HCT116 (cell line): ENCODE measurements around the gene NHERF2. TPM values are rescaled to one million over a fixed set of nuclear protein-coding genes. Genes with fewer than 3 reads are reported as not detected.

Experiments
- ATAC-seq: fragments of 200-7000 bp; cut with Tn5 transposase; 2 replicates; pipeline ENCODE4 v1.9.1; 2020; ENCODE audit warnings: mild to moderate bottlenecking, moderate library complexity
- BruUV-seq: library from RNA; stranded (reverse); fragments of 400-500 nt; replicated peaks from 2 replicates; lab custom pipeline; 2021; lab: Mats Ljungman, UMichigan
- CTCF ChIA-PET: fragments of 300-600 bp; sonication (Branson Sonifier 250); formaldehyde crosslinking; loops from one replicate; lab custom pipeline; 2021; ENCODE audit warnings: antibody characterized with exemption; lab: Charles Lee
- POLR2A ChIA-PET: fragments of 300-600, 350-600 bp; sonication (Branson Sonifier 250); formaldehyde crosslinking; loops from one replicate; lab custom pipeline; 2021; ENCODE audit warnings: antibody characterized with exemption; lab: Charles Lee
- RAD21 ChIA-PET, 2 experiments: fragments of 300-600 bp; sonication (Branson Sonifier 250); formaldehyde crosslinking; loops; one replicate each; lab custom pipeline; 2023; ENCODE audit warnings: low total read pairs in 2 of 2; ENCODE audit not compliant: uncharacterized antibody in 2 of 2, unreplicated experiment in 2 of 2, low non-redundant PET in 1 of 2; lab: Charles Lee
- DNase-seq: peaks from one replicate; pipeline ENCODE4 v3.0.0-alpha.2; 2010; ENCODE audit warnings: low read depth, low spot score
- H2AFZ ChIP-seq: fragments of 200-600 bp; shearing (Covaris generic), sonication (generic); 2 replicates; pipeline ENCODE4 v1.6.1; 2017; ENCODE audit warnings: low read depth, mixed run types, mixed read lengths, antibody characterized with exemption, low read length; ENCODE audit not compliant: poor library complexity, severe bottlenecking
- H3K27ac ChIP-seq: 2 replicates; pipeline ENCODE4 v1.5.1; 2012; ENCODE audit warnings: low read depth, low read length
- H3K27me3 ChIP-seq: fragments of 200-600 bp; sonication (generic); 2 replicates; pipeline ENCODE4 v1.6.1; 2016; ENCODE audit warnings: mixed run types, low read length, mixed read lengths; ENCODE audit not compliant: insufficient read depth
- H3K36me3 ChIP-seq, 2 experiments: fragments of 200-500 bp in 1 of 2; fragments of 200-600 bp in 1 of 2; sonication (Bioruptor generic) in 1 of 2; sonication (generic) in 1 of 2; 2 replicates each; pipeline versions ENCODE4 v1.5.1 to v1.6.1; 2014 to 2016; ENCODE audit warnings: low read length in 2 of 2, inconsistent platforms in 1 of 2, mixed read lengths in 1 of 2, mixed run types in 1 of 2; ENCODE audit not compliant: insufficient read depth in 2 of 2, control insufficient read depth in 1 of 2
- H3K4me1 ChIP-seq, 2 experiments: fragments of 200-600 bp in 1 of 2; sonication (generic) in 1 of 2; 2 replicates each; pipeline versions ENCODE4 v1.5.1 to v1.6.1; 2012 to 2017; ENCODE audit warnings: low read length in 2 of 2, inconsistent platforms in 1 of 2, mild to moderate bottlenecking in 1 of 2, mixed read lengths in 1 of 2, mixed run types in 1 of 2, moderate library complexity in 1 of 2; ENCODE audit not compliant: insufficient read depth in 2 of 2, control insufficient read depth in 1 of 2
- H3K4me2 ChIP-seq: fragments of 200-600 bp; sonication (generic); 2 replicates; pipeline ENCODE4 v1.6.1; 2017; ENCODE audit warnings: mixed run types, low read length, mixed read lengths
- H3K4me3 ChIP-seq, 2 experiments: fragments of 200-600 bp in 1 of 2; sonication (generic) in 1 of 2; replicated peaks in 1 of 2; 2 replicates each; pipeline ENCODE4 v1.5.1; 2011 to 2016; ENCODE audit warnings: low read length in 2 of 2, control low read depth in 1 of 2, low read depth in 1 of 2, mild to moderate bottlenecking in 1 of 2, mixed read lengths in 1 of 2, mixed run types in 1 of 2
- H3K79me2 ChIP-seq: fragments of 200-600 bp; sonication (generic); 2 replicates; pipeline ENCODE4 v1.6.1; 2017; ENCODE audit warnings: mild to moderate bottlenecking, mixed run types, low read length, moderate library complexity, mixed read lengths; ENCODE audit not compliant: insufficient read depth
- H3K9ac ChIP-seq: fragments of 200-600 bp; sonication (generic); 2 replicates; pipeline ENCODE4 v1.6.1; 2016; ENCODE audit warnings: low read length, mixed read lengths
- H3K9me2 ChIP-seq: fragments of 200-600 bp; sonication (generic), shearing (Covaris generic); 2 replicates; pipeline ENCODE4 v1.6.1; 2017; ENCODE audit warnings: mixed run types, mild to moderate bottlenecking, moderate library complexity; ENCODE audit not compliant: insufficient read depth
- H3K9me3 ChIP-seq, 2 experiments: fragments of 200-500 bp in 1 of 2; fragments of 200-600 bp in 1 of 2; sonication (Bioruptor generic) in 1 of 2; sonication (generic) in 1 of 2; 2 replicates each; pipeline ENCODE4 v1.6.1; 2014 to 2017; ENCODE audit warnings: low read length in 2 of 2, mixed read lengths in 2 of 2, inconsistent platforms in 1 of 2, low read depth in 1 of 2, mild to moderate bottlenecking in 1 of 2, mixed run types in 1 of 2, moderate library complexity in 1 of 2; ENCODE audit not compliant: control insufficient read depth in 1 of 2, insufficient read depth in 1 of 2
- H4K20me1 ChIP-seq: fragments of 200-600 bp; sonication (generic), shearing (Covaris generic); 2 replicates; pipeline ENCODE4 v1.6.1; 2017; ENCODE audit warnings: mixed run types, mild to moderate bottlenecking, moderate library complexity; ENCODE audit not compliant: insufficient read depth
- CEBPB ChIP-seq: IDR thresholded peaks from 2 replicates; pipeline ENCODE4 v1.6.1; 2012; ENCODE audit warnings: low read depth
- ELF1 ChIP-seq: IDR thresholded peaks from 2 replicates; pipeline ENCODE4 v1.6.1; 2012; ENCODE audit warnings: low read depth, borderline replicate concordance
- FOSL1 ChIP-seq: IDR thresholded peaks from 2 replicates; pipeline ENCODE4 v1.6.1; 2012; ENCODE audit warnings: low read depth
- POLR2A ChIP-seq: IDR thresholded peaks from 2 replicates; pipeline ENCODE4 v1.7.0; 2011; ENCODE audit warnings: borderline replicate concordance; ENCODE audit not compliant: insufficient read depth, insufficient read length; ENCODE audit errors: extremely low read depth
- POLR2AphosphoS5 ChIP-seq: IDR thresholded peaks from 2 replicates; pipeline ENCODE4 v1.6.1; 2011; ENCODE audit warnings: mild to moderate bottlenecking, low read depth, low read length, moderate library complexity
- RAD21 ChIP-seq: IDR thresholded peaks from 2 replicates; pipeline ENCODE4 v1.6.1; 2012; ENCODE audit warnings: low read depth, mild to moderate bottlenecking
- SIN3A ChIP-seq: IDR thresholded peaks from 2 replicates; pipeline ENCODE4 v1.6.1; 2012; ENCODE audit warnings: low read depth
- SRF ChIP-seq: IDR thresholded peaks from 2 replicates; pipeline ENCODE4 v1.6.1; 2012; ENCODE audit warnings: low read depth
- YY1 ChIP-seq: IDR thresholded peaks from 2 replicates; pipeline ENCODE4 v1.6.1; 2011; ENCODE audit warnings: low read length, low read depth, moderate library complexity, mild to moderate bottlenecking; ENCODE audit not compliant: insufficient replicate concordance; ENCODE audit errors: extremely low read depth
- ZFX ChIP-seq: fragments of 450-650 bp; IDR thresholded peaks from 2 replicates; pipeline ENCODE4 v1.6.1; 2017
- ZNF274 ChIP-seq: fragments of 200-500 bp; sonication (Bioruptor generic); IDR thresholded peaks from 2 replicates; pipeline ENCODE4 v1.6.1; 2014; ENCODE audit warnings: mild to moderate bottlenecking, low read depth, low read length, inconsistent platforms
- intact Hi-C: fragments of 100-400 bp; cut with micrococcal nuclease; formaldehyde crosslinking; loops from 2 replicates; pipeline ENCODE4 v1.10.0; 2022
- total RNA-seq: library from RNA; stranded (reverse); gene quantifications from one replicate; pipeline ENCODE4 v1.2.1, GENCODE V29; 2021; ENCODE audit not compliant: unreplicated experiment
- TF ChIP-seq, protein P1 (sequence below): IDR thresholded peaks from 2 replicates; pipeline ENCODE4 v1.6.1; 2011; ENCODE audit warnings: mild to moderate bottlenecking, low read length, moderate library complexity; ENCODE audit not compliant: insufficient replicate concordance; ENCODE audit errors: extremely low read depth
- TF ChIP-seq, protein P2 (sequence below), 3 experiments: fragments of 200-600 bp in 1 of 3; sonication (generic) in 1 of 3; IDR thresholded peaks in 2 of 3; conservative IDR thresholded peaks in 1 of 3; 2 replicates each; pipeline ENCODE4 v1.5.1; 2012 to 2017; ENCODE audit warnings: low read depth in 2 of 3, low read length in 2 of 3, antibody characterized with exemption in 1 of 3, borderline replicate concordance in 1 of 3, control low read depth in 1 of 3, mild to moderate bottlenecking in 1 of 3, mixed read lengths in 1 of 3, mixed run types in 1 of 3, moderate library complexity in 1 of 3; ENCODE audit not compliant: insufficient read depth in 1 of 3

NHERF2 gene
- total RNA-seq, 1 experiment from 2014 or later, result 58.4 TPM

DNA sequence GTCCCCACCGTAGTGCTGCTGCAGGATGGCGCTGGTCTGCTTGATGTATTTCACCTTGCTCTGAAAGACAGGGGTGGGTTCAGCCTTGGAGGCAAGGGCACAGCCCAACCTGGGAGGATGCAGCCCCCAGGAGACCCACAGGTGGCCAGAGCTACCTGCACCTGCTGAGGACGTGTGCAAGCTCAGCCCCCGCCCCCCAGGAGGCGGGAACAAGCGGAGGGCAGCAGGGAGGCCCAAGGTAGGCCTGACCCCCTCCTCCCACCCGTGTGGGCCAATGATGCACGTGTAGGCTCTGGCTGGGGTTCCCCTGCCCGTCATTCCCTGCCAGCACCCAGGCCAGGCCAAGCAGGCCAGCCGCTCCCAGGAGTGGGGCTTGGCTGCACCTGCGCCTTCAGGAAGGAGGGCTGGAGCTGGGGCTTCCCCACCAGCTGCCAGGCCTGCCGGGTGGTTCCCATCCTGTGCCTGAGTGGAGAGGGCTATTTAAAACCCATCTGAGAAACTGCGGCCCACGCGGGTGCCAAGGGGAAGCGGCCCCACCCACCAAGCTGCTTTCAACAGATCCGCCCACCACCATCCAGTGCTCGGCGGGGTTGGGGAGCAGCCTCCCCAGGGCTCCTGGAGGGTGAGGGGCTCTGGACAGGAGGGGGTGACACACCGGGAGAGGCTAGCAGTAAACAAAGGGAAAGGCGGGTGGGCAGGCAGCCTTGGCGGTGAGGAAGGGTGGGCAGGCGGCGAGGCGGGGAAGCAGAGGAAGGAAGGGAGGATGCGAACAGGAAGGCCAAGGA lies 17.2 kb downstream of the NHERF2 start (continued):
- no peak for TF ChIP-seq YY1
- TF ChIP-seq SRF, result no peak
- TF ChIP-seq, protein P1, sequence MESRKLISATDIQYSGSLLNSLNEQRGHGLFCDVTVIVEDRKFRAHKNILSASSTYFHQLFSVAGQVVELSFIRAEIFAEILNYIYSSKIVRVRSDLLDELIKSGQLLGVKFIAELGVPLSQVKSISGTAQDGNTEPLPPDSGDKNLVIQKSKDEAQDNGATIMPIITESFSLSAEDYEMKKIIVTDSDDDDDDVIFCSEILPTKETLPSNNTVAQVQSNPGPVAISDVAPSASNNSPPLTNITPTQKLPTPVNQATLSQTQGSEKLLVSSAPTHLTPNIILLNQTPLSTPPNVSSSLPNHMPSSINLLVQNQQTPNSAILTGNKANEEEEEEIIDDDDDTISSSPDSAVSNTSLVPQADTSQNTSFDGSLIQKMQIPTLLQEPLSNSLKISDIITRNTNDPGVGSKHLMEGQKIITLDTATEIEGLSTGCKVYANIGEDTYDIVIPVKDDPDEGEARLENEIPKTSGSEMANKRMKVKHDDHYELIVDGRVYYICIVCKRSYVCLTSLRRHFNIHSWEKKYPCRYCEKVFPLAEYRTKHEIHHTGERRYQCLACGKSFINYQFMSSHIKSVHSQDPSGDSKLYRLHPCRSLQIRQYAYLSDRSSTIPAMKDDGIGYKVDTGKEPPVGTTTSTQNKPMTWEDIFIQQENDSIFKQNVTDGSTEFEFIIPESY, result no peak
- TF ChIP-seq ZNF274, result no peak
- no peak for TF ChIP-seq SIN3A
- no peak for TF ChIP-seq POLR2AphosphoS5
- TF ChIP-seq ZFX, result no peak
- TF ChIP-seq RAD21, result no peak

DNA sequence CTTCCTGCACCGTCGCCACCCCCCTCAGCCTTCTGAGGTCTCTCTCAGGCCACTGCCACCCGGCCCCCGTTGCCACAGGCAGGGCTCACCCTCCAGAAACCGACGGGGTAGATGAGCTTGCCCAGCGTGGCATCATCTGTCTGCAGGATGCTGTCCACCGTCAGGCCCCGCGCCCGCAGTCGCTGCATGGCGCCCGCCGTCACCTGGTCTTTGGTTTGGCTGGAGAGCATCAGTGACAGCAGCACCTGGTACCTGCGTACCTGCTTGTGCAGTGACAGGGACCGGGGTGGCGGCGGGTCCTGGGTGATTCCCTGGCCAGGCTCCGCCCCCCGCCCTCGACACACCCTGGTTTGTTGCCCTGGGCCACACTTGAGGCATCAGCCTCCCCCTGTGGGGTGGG lies 17.8 kb downstream of the NHERF2 start:
- BruUV-seq, result no TSS peak
- no peaks in the 10 kb centered on the region for H3K9me2 ChIP-seq
- H3K27ac ChIP-seq, result no peak overlapping the region
- no peak overlapping the region for H3K9ac ChIP-seq
- H3K4me3 ChIP-seq, result no peak overlapping the region
- ATAC-seq (no peak), DNase-seq (no peak)
- ChIA-PET POLR2A (no interaction called here), CTCF (interaction anchor here (0.9 kb wide), 1 partner anchor 96 kb away, joined by 4 read pairs; no protein-coding TSS in a partner anchor), RAD21 (no interaction called here)
- intact Hi-C loops, result no loop called here
- H2AFZ ChIP-seq, result no peak overlapping the region
- no peaks in the 10 kb centered on the region for H3K36me3 ChIP-seq
- peaks cover 11% of the 10 kb centered on the region; the same call in 1 of the 2 replicates for H3K79me2 ChIP-seq
- no peak overlapping the region for H3K4me2 ChIP-seq
- H3K27me3 ChIP-seq, result no peaks in the 10 kb centered on the region
- no peak for TF ChIP-seq FOSL1
- TF ChIP-seq CEBPB, result no peak
- TF ChIP-seq, protein P2, sequence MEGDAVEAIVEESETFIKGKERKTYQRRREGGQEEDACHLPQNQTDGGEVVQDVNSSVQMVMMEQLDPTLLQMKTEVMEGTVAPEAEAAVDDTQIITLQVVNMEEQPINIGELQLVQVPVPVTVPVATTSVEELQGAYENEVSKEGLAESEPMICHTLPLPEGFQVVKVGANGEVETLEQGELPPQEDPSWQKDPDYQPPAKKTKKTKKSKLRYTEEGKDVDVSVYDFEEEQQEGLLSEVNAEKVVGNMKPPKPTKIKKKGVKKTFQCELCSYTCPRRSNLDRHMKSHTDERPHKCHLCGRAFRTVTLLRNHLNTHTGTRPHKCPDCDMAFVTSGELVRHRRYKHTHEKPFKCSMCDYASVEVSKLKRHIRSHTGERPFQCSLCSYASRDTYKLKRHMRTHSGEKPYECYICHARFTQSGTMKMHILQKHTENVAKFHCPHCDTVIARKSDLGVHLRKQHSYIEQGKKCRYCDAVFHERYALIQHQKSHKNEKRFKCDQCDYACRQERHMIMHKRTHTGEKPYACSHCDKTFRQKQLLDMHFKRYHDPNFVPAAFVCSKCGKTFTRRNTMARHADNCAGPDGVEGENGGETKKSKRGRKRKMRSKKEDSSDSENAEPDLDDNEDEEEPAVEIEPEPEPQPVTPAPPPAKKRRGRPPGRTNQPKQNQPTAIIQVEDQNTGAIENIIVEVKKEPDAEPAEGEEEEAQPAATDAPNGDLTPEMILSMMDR (IDR thresholded peaks at IDR 0.05 in 2 of 3, conservative IDR thresholded peaks at IDR 0.05 in 1 of 3; ENCODE audit: borderline replicate concordance in 1 of 3, insufficient read depth in 1 of 3, low read depth in 2 of 3, low read length in 2 of 3), result no peak
- TF ChIP-seq POLR2A, result no peak
- TF ChIP-seq ELF1, result no peak
- no peaks in the 10 kb centered on the region for H4K20me1 ChIP-seq
- peaks cover 11 to 62% of the 10 kb centered on the region in 2 experiments; a peak in 3 of 4 replicates for H3K4me1 ChIP-seq
- H3K9me3 ChIP-seq, result no peaks in the 10 kb centered on the region
